Upper lobe of left lung (tissue), 6 donors: ENCODE measurements around the gene KRT85. TPM values are rescaled to one million over a fixed set of nuclear protein-coding genes. Genes with fewer than 3 reads are reported as not detected.

Experiments
- ATAC-seq, 2 donors: fragments of 200-7000 bp; cut with Tn5 transposase; one replicate each; pipeline ENCODE4 v1.9.1; 2022; ENCODE audit warnings: mild to moderate bottlenecking in 2 of 2, moderate library complexity in 2 of 2; ENCODE audit not compliant: low FRiP score in 2 of 2
- DNase-seq, 2 donors: peaks; one replicate each; pipeline ENCODE4 v3.0.0-alpha.2; 2019 to 2020
- H3K27ac ChIP-seq, 4 donors: fragments of 200-600 bp; sonication (generic); one replicate each; pipeline ENCODE4 v1.5.1; 2016 to 2019
- H3K27me3 ChIP-seq, 4 donors: fragments of 200-600 bp; sonication (generic); one replicate each; pipeline ENCODE4 v1.5.1; 2017 to 2019
- H3K36me3 ChIP-seq, 4 donors: fragments of 200-600 bp; sonication (generic); one replicate each; pipeline ENCODE4 v1.5.1; 2016 to 2019
- H3K4me1 ChIP-seq, 4 donors: fragments of 200-600 bp; sonication (generic); one replicate each; pipeline ENCODE4 v1.5.1; 2018 to 2019
- H3K4me3 ChIP-seq, 4 donors: fragments of 200-600 bp; sonication (generic); one replicate each; pipeline ENCODE4 v1.5.1; 2017 to 2019; ENCODE audit warnings: mild to moderate bottlenecking in 2 of 4, moderate library complexity in 1 of 4
- H3K9me3 ChIP-seq, 4 donors: fragments of 200-600 bp; sonication (generic); one replicate each; pipeline ENCODE4 v1.5.1; 2018 to 2019
- EP300 ChIP-seq, 4 donors: sonication (generic); formaldehyde crosslinking; IDR thresholded peaks; one replicate each; pipeline ENCODE4 v1.5.1; 2017; ENCODE audit warnings: antibody characterized with exemption in 4 of 4, control low read depth in 2 of 4
- POLR2A ChIP-seq, 4 donors: fragments of 450-650 bp; IDR thresholded peaks; one replicate each; pipeline ENCODE4 v1.5.1; 2016 to 2017; ENCODE audit warnings: antibody characterized with exemption in 4 of 4, mild to moderate bottlenecking in 2 of 4
- POLR2AphosphoS5 ChIP-seq, 2 donors: sonication (generic); formaldehyde crosslinking; IDR thresholded peaks; one replicate each; pipeline ENCODE4 v1.5.1; 2017; ENCODE audit warnings: antibody characterized with exemption in 2 of 2
- WGBS, 2 donors: methylation state at CpG; one replicate each; pipeline ENCODE4 v1.1.5; 2017 to 2018; 5-methylcytosine and 5-hydroxymethylcytosine counted together
- total RNA-seq, 6 donors: library from RNA; depleted of rRNA in 4 of 6; stranded (reverse); fragments of >200 nt in 4 of 6; gene quantifications; one replicate each; pipeline versions ENCODE4 v1.1.0 to v1.2.1, GENCODE V29; 2016 to 2021
- TF ChIP-seq, protein P1 (sequence below), 6 experiments: fragments of 450-650 bp in 4 of 6; fragments of 200-600 bp in 2 of 6; sonication (generic) in 2 of 6; IDR thresholded peaks; one replicate each; pipeline ENCODE4 v1.5.1; 2016 to 2019; ENCODE audit warnings: antibody characterized with exemption in 6 of 6
- donor health status: DM: no; HTN: no; CAD: no; lungs with moderate emphysema.
- donor health status: DM: no; HTN: yes; CAD: no; lungs with severe emphysema.

Gene KRT85
- total RNA-seq, 6 donors from 2014 or later: not detected

DNA sequence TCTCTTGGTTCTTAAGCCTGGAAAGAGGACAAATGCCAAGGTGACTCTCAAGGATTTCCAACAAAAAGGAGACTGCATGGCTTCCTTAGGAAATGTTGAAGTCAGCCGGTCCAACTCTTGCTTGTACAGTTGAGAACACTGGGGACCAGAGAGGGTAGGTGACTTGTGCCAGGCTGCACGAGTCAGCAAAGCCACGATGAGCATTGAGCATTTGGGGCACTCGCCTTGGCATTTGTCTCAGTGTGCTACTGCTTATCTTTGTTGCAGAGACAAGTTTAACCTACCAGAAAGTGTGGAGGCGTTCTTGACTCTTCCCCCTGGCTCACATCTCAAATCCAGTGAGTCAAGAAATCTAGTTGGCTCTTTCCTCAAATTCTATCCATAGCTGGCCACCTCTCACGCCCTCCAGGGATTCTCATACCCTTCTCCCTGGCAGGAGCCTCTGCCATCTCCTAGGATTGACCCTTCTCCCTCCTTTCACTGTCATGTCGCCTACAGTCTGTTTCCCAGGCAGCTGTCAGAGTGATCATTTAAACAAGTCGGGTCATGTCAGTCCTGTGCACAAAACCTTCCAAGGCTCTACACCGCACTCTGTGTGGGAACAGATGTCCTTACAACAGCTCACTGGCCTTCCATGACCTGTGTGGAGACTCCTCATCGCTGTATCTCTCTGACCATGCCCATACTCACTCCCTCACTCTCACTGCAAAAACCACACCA lies 28.9 kb downstream of the KRT85 start:
- H3K4me1 ChIP-seq: no peaks in the 10 kb centered on the region
- no peak overlapping the region for H3K27ac ChIP-seq
- ATAC-seq (no peak), DNase-seq (no peak)
- H3K9me3 ChIP-seq: peaks cover 0 to 8% (median 2%) of the 10 kb centered on the region in 4 donors
- TF ChIP-seq EP300 (IDR thresholded peaks at IDR 0.05) (no peak), POLR2AphosphoS5 (IDR thresholded peaks at IDR 0.05) (no peak), POLR2A (IDR thresholded peaks at IDR 0.05) (no peak)
- TF ChIP-seq, protein P1, sequence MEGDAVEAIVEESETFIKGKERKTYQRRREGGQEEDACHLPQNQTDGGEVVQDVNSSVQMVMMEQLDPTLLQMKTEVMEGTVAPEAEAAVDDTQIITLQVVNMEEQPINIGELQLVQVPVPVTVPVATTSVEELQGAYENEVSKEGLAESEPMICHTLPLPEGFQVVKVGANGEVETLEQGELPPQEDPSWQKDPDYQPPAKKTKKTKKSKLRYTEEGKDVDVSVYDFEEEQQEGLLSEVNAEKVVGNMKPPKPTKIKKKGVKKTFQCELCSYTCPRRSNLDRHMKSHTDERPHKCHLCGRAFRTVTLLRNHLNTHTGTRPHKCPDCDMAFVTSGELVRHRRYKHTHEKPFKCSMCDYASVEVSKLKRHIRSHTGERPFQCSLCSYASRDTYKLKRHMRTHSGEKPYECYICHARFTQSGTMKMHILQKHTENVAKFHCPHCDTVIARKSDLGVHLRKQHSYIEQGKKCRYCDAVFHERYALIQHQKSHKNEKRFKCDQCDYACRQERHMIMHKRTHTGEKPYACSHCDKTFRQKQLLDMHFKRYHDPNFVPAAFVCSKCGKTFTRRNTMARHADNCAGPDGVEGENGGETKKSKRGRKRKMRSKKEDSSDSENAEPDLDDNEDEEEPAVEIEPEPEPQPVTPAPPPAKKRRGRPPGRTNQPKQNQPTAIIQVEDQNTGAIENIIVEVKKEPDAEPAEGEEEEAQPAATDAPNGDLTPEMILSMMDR (IDR thresholded peaks at IDR 0.05): no peak
- H3K36me3 ChIP-seq: no peaks in the 10 kb centered on the region
- 80 to 82% methylated on average over 7 to 10 of the region's 10 CpGs for WGBS, 2 donors
- H3K27me3 ChIP-seq: no peaks in the 10 kb centered on the region
- no peak overlapping the region for H3K4me3 ChIP-seq

DNA sequence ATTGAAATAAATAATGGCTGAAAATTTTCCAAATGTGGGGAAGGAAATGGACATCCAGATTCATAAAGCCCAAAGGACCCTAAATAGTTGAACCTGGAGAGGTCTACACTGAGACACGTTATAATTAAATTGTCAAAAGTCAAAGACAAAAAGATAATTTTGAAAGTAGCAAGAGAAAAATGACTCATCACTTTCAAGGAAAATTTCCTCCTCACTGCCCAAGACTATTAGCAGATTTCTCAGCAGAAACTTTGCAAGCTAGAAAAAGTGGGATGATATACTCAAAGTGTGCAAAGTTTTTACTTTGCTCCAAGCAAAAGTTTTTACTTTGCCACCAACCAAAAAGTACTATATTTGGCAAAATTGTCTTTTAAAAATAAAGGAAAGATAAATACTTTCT lies 30.2 kb downstream of the KRT85 start:
- Histone ChIP-seq H3K9me3 (peaks cover 0 to 8% (median 0%) of the 10 kb centered on the region in 4 donors), H3K27ac (no peak overlapping the region), H3K36me3 (no peaks in the 10 kb centered on the region), H3K27me3 (no peaks in the 10 kb centered on the region), H3K4me1 (no peaks in the 10 kb centered on the region), H3K4me3 (no peak overlapping the region)
- ATAC-seq (no peak), DNase-seq (no peak)
- 70 to 81% methylated on average over 1 of the region's 1 CpG for WGBS, 2 donors
- TF ChIP-seq, protein P1 (IDR thresholded peaks at IDR 0.05): no peak
- TF ChIP-seq EP300 (IDR thresholded peaks at IDR 0.05) (no peak), POLR2AphosphoS5 (IDR thresholded peaks at IDR 0.05) (no peak), POLR2A (IDR thresholded peaks at IDR 0.05) (no peak)

DNA sequence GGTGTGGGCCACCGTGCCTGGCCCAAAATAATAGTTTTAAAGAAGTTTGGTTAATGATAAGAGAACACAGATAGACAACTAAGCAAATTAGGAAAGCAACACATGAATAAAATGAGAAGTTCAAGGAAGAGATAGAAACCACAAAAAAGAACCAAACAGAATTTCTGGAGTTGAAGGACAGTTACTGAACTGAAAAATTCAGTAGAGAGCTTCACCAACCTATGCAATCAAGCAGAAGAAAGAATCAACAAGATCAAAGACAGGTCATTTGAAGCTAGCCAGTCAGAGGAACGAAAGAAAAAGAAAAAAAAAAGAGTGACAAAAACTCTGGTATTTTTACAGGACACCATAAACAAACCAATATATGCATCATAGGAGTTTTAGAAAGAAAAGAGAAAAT lies 30.6 kb downstream of the KRT85 start:
- Histone ChIP-seq H3K36me3 (no peaks in the 10 kb centered on the region), H3K4me3 (no peak overlapping the region), H3K27me3 (no peaks in the 10 kb centered on the region), H3K9me3 (peaks cover 0 to 8% (median 0%) of the 10 kb centered on the region in 4 donors), H3K27ac (no peak overlapping the region), H3K4me1 (no peaks in the 10 kb centered on the region)
- ATAC-seq (no peak), DNase-seq (no peak)
- 83 to 84% methylated on average over 2 of the region's 2 CpGs for WGBS, 2 donors
- TF ChIP-seq POLR2AphosphoS5 (IDR thresholded peaks at IDR 0.05) (no peak), EP300 (IDR thresholded peaks at IDR 0.05) (no peak), POLR2A (IDR thresholded peaks at IDR 0.05) (no peak)
- TF ChIP-seq, protein P1 (IDR thresholded peaks at IDR 0.05): no peak

DNA sequence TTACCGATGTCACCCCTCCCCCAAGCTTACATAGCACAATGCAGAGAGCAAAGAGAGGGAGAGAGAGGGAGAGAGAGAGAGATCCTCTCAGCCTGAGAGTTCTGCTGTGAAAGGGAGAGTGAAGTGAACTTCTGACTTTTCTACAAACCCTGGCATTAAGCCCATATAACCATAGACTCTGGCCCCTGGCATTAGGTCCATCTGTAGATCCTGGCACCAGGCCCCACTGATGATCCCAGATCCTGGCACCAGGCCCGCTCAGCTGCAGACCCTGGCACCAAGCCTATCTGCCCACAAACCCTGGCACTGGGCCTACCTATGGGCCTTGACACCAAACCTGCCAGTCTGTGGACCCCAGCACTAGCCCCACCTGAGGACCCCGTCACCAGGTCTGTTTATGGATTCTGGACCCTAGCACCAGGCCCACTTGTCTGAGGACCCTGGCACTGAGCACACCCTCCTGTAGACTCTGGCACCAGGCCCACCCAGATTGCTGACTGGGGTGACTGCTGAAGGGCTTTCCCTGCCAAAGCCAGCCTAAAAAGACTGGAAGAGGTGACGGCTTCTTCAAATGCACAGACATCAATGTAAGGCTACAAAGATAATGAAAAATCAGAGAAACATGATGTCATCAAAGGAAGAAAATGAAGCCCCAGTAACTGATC lies 31.6 kb downstream of the KRT85 start:
- 89% methylated on average over 4 of the region's 4 CpGs for WGBS, 2 donors
- H3K27ac ChIP-seq: no peak overlapping the region
- H3K4me3 ChIP-seq: no peak overlapping the region
- no peaks in the 10 kb centered on the region for H3K4me1 ChIP-seq
- no peaks in the 10 kb centered on the region for H3K36me3 ChIP-seq
- peaks cover 0 to 8% (median 0%) of the 10 kb centered on the region in 4 donors for H3K9me3 ChIP-seq
- H3K27me3 ChIP-seq: no peaks in the 10 kb centered on the region
- TF ChIP-seq, protein P1 (IDR thresholded peaks at IDR 0.05): no peak
- TF ChIP-seq POLR2AphosphoS5 (IDR thresholded peaks at IDR 0.05): no peak
- no peak for TF ChIP-seq POLR2A (IDR thresholded peaks at IDR 0.05)
- no peak for TF ChIP-seq EP300 (IDR thresholded peaks at IDR 0.05)
- ATAC-seq (no peak), DNase-seq (peak in 1 of 2 donors; percentile 20)
